Measurements from ENCODE around the gene ZNF8.

ZNF8 gene

GRCh38 chr19:58351990-58352755 lies 73.4 kb downstream of the ZNF8 start:
- WGBS = 87% methylated on average over 21 of the region's 23 CpGs
- no peak overlapping the region for H3K9ac ChIP-seq (ENCODE audit: low read depth, low read length)
- H3K9me3 ChIP-seq (ENCODE audit: insufficient read depth, low read depth, low read length) = no peaks in the 10 kb centered on the region
- H3K36me3 ChIP-seq (ENCODE audit: insufficient read depth, low read length) = no peaks in the 10 kb centered on the region
- peaks cover 3% of the 10 kb centered on the region; the same call in 1 of the 2 replicates for H3K4me1 ChIP-seq (ENCODE audit: insufficient read depth, low read length)
- H3K4me3 ChIP-seq (ENCODE audit: low read length) = no peak overlapping the region
- H3K27ac ChIP-seq (ENCODE audit: low read depth, low read length) = no peak overlapping the region
- peaks cover 6% of the 10 kb centered on the region for H3K27me3 ChIP-seq (ENCODE audit: insufficient read depth, low read length)
